ENCODE results near the gene CADPS2. TPM values are rescaled to one million over a fixed set of nuclear protein-coding genes. Genes with fewer than 3 reads are reported as not detected.

CADPS2 gene
- total and polyA plus RNA-seq, 2 of the 8 experiments (the other 6 are each of a cell fraction or from before 2014, with no cell fraction given), result 8.9 to 22.3 TPM

DNA sequence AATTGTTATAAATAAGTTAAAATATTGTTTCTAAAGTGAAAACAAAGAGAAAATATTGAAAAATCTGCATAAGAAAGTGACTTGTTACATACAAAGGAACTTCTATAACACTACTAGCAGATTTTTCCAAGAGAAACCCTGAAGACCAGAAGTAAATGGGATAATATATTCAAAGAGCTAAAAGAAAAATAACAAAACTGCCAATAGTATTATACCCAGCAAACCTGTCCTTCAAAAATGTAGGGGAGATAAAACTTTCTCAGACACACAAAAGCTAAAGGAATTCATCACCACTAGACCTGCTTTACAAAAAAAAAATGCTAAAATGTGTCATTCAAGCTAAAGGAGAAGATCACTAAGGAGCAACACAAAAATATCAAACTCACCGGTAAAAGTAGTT lies 17.0 kb downstream of the CADPS2 start:
- no peaks in the 10 kb centered on the region for H3K79me2 ChIP-seq (ENCODE audit: control insufficient read depth in 1 of 2, insufficient read depth in 2 of 2, low read length in 2 of 2)
- H2BK15ac ChIP-seq (ENCODE audit: low read length), result no peak overlapping the region
- H2BK120ac ChIP-seq (replicated peaks; ENCODE audit: low read depth, low read length), result no peak overlapping the region
- POLR2A ChIA-PET (ENCODE audit: partially characterized antibody), result interaction anchor here (0.8 kb wide), 1 partner anchor 16 kb away, joined by 3 read pairs; no protein-coding TSS in a partner anchor
- no peak overlapping the region for H2BK5ac ChIP-seq (ENCODE audit: low read depth, low read length)
- H4K8ac ChIP-seq (ENCODE audit: extremely low read depth, insufficient read depth, low read length), result no peak overlapping the region
- H2AFZ ChIP-seq (ENCODE audit: low read length), result no peak overlapping the region
- H2BK20ac ChIP-seq (ENCODE audit: low read length), result no peak overlapping the region
- no peak overlapping the region for H3K27ac ChIP-seq (ENCODE audit: low read depth, low read length)
- H3K9ac ChIP-seq (replicated peaks in 1 of 4; ENCODE audit: extremely low read depth in 1 of 4, low read depth in 3 of 4, low read length in 3 of 4), result no peak overlapping the region
- no peak for DNase-seq (ENCODE audit: low read depth in 1 of 2, low spot score in 2 of 2)
- no peak overlapping the region for H3K4ac ChIP-seq (replicated peaks; ENCODE audit: insufficient read length, low read depth, low read length)
- 89% methylated on average over 1 of the region's 1 CpG; no CpG with 5 or more reads in 1 of the 2 experiments for WGBS, 2 experiments (ENCODE audit: extremely low coverage in 1 of 2, insufficient coverage in 1 of 2, insufficient read length in 1 of 2, insufficient replicate concordance in 2 of 2, low coverage in 1 of 2, low lambda C conversion rate in 2 of 2, missing lambda C conversion rate in 1 of 2)
- no peak overlapping the region for H4K5ac ChIP-seq (ENCODE audit: insufficient read length, low read depth, low read length)
- no peak overlapping the region for H3K56ac ChIP-seq (replicated peaks; ENCODE audit: insufficient read length, low read depth, low read length)
- peaks cover 0 to 3% (median 0%) of the 10 kb centered on the region in 4 experiments; a peak in 1 of 8 replicates for H3K36me3 ChIP-seq (ENCODE audit: control insufficient read depth in 2 of 4, insufficient read depth in 4 of 4, low read length in 3 of 4)
- H3K4me1 ChIP-seq (replicated peaks in 1 of 4; ENCODE audit: control insufficient read depth in 3 of 4, insufficient read depth in 4 of 4, low read length in 3 of 4), result peaks cover 0 to 2% (median 0%) of the 10 kb centered on the region in 4 experiments; a peak in 1 of 7 replicates
- H3K4me2 ChIP-seq (ENCODE audit: insufficient read depth in 1 of 2, low read depth in 2 of 2, low read length in 2 of 2), result no peak overlapping the region
- no peaks in the 10 kb centered on the region for H3K27me3 ChIP-seq (replicated peaks in 1 of 4; ENCODE audit: control insufficient read depth in 3 of 4, extremely low read depth in 1 of 4, insufficient read depth in 3 of 4, low read length in 3 of 4)
- H3K23me2 ChIP-seq (ENCODE audit: low read depth, low read length), result no peaks in the 10 kb centered on the region
- H2BK12ac ChIP-seq (ENCODE audit: low read depth, low read length), result no peak overlapping the region
- H3K4me3 ChIP-seq (ENCODE audit: extremely low read depth in 1 of 4, insufficient read depth in 2 of 4, low read depth in 3 of 4, low read length in 4 of 4), result no peak overlapping the region
- no peak overlapping the region for H3K23ac ChIP-seq (ENCODE audit: insufficient read length)
- no peak overlapping the region for H2AK5ac ChIP-seq (ENCODE audit: low read depth, low read length)
- H3K79me1 ChIP-seq (ENCODE audit: low read depth, low read length), result no peaks in the 10 kb centered on the region
- H3K14ac ChIP-seq (ENCODE audit: insufficient read length), result no peak overlapping the region
- no peaks in the 10 kb centered on the region for H4K20me1 ChIP-seq (replicated peaks in 1 of 2; ENCODE audit: control insufficient read depth in 1 of 2, insufficient read depth in 2 of 2, low read length in 2 of 2)
- H3K18ac ChIP-seq (ENCODE audit: extremely low read depth, low read length), result no peak overlapping the region
- CTCF ChIA-PET (ENCODE audit: partially characterized antibody), result interaction anchor here (1.0 kb wide), 2 partner anchors 10 to 66 kb away, joined by 3 read pairs; no protein-coding TSS in a partner anchor
- H3K9me3 ChIP-seq (ENCODE audit: insufficient read depth in 2 of 2, low read depth in 1 of 2, low read length in 1 of 2), result peaks cover 3 to 6% of the 10 kb centered on the region in 2 experiments; a peak in 2 of 4 replicates
- no peak for FAIRE-seq
- H4K91ac ChIP-seq (replicated peaks; ENCODE audit: insufficient read length, low read length), result no peak overlapping the region
- TF ChIP-seq CEBPB (IDR thresholded peaks at IDR 0.05; ENCODE audit: low read depth, low read length) (no peak), POLR2AphosphoS5 (IDR thresholded peaks at IDR 0.05; ENCODE audit: low read depth, low read length) (no peak), BRCA1 (IDR thresholded peaks at IDR 0.05; ENCODE audit: low read depth, low read length) (no peak), SP2 (IDR thresholded peaks at IDR 0.05; ENCODE audit: low read length) (no peak), POU5F1 (IDR thresholded peaks at IDR 0.05; ENCODE audit: low read depth, low read length) (no peak), BACH1 (IDR thresholded peaks at IDR 0.05; ENCODE audit: low read length) (no peak), JUN (IDR thresholded peaks at IDR 0.05; ENCODE audit: low read depth, low read length) (no peak), ZNF274 (IDR thresholded peaks at IDR 0.05; ENCODE audit: borderline replicate concordance, extremely low read depth, low read length) (no peak), RAD21 (IDR thresholded peaks at IDR 0.05 in 1 of 2, conservative IDR thresholded peaks at IDR 0.05 in 1 of 2; ENCODE audit: low read depth in 2 of 2, low read length in 2 of 2) (no peak), CTBP2 (IDR thresholded peaks at IDR 0.05; ENCODE audit: borderline replicate concordance, insufficient read depth, insufficient read length, low read length) (no peak), KDM1A (IDR thresholded peaks at IDR 0.05; ENCODE audit: borderline replicate concordance, low read length) (no peak), TBP (IDR thresholded peaks at IDR 0.05; ENCODE audit: low read depth, low read length) (no peak)
- TF ChIP-seq, protein P1, sequence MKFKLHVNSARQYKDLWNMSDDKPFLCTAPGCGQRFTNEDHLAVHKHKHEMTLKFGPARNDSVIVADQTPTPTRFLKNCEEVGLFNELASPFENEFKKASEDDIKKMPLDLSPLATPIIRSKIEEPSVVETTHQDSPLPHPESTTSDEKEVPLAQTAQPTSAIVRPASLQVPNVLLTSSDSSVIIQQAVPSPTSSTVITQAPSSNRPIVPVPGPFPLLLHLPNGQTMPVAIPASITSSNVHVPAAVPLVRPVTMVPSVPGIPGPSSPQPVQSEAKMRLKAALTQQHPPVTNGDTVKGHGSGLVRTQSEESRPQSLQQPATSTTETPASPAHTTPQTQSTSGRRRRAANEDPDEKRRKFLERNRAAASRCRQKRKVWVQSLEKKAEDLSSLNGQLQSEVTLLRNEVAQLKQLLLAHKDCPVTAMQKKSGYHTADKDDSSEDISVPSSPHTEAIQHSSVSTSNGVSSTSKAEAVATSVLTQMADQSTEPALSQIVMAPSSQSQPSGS (IDR thresholded peaks at IDR 0.05; ENCODE audit: low read length), result no peak

Measured in H1 (cell line).